Measurements from ENCODE around the gene TRPV3.
"Not testable (repeated sequence)": the region's sequence is repeated elsewhere in the genome, so short reads cannot be mapped to it uniquely, and the experiment has no call there.

TRPV3 gene

DNA sequence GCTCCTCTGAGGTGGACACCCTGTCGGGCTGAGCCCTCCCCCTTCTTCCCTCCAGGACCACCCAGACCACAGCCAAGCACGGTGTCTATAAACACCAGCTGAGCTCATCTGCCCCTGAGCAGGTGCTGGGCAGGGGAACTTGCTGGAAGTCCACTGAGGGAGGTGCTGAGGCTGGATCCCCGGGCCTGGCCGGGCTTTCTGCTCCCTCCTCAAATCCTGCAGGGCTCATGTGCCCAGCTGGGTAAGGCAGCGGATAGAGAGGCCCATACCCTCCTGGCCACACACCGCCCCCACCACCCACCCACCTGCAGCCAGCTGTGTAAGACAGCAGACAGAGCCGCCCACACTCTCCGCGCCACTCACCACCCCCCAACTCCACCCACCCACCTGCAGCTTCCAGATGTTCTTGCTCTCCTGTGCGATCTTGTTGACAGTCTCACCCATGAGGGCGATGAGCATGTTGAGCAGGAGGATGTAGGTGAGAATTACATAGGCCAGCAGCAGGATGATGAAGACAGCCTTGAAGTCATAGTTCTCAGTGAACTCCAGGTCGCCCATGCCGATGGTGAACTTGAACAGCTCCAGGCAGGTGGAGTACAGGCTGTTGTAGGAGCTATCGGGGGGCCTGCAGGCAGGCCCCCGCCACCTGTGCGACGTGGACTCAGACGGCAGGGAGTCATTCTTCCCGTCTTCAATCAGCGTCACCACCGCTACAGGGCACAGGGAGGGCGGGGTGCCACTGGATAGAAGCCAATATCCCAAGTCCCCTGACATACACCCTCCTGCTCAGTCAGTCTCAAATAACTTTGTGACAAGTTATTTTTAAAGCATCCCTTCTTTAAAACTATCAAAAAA, 15.9 kb upstream of the TRPV3 start:
- no peak for DNase-seq (ENCODE audit: low spot score)

- DNase-seq (ENCODE audit: low spot score): no peak
These were observed 14.6 kb upstream of the TRPV3 start for GRCh38 chr17:3572231-3572630.

DNA sequence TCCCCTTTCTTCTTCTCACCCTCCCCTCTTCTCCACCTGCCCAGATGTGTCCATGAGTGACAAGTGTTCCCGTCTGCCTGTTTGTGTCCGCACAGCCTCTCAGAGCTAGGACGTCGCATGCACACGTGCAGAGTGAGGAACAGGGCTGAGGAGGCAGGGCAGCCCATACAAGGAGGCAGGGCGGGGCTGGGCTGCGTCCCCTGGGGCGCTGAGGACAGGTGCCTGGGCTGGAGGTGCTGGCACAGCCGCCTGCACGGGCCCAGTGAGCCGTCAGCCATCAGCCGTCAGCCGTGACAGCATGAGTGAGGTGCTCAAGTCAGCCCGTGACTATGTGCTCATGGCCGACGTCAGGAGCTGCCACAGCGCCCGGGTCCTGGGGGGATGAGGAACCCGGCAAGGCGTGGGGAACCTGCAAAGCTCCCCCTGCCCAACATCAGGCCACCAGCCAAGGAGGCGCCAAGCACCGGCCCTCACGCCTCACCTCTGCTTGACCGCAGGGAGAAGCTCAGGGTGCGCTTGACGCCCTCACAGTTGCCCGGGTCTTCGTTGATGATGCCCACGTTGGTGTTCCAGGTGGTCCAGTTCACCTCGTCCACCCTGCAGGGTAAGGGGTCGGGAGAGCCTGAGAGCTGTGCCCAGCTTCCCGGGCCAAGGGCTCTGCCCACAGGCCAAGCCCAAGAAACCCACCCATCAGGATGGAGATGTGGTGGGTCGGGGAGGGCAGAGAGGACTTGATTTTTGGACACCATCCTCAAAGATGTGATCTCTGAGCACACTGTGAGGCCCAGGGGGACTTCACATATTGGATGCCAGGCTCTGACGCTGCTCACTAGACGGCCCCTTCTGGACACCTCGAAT, 13.7 kb upstream of the TRPV3 start:
- DNase-seq (ENCODE audit: low spot score): no peak

- DNase-seq (ENCODE audit: low spot score): no peak
These were observed 12.0 kb upstream of the TRPV3 start for GRCh38 chr17:3569534-3570137.

DNA sequence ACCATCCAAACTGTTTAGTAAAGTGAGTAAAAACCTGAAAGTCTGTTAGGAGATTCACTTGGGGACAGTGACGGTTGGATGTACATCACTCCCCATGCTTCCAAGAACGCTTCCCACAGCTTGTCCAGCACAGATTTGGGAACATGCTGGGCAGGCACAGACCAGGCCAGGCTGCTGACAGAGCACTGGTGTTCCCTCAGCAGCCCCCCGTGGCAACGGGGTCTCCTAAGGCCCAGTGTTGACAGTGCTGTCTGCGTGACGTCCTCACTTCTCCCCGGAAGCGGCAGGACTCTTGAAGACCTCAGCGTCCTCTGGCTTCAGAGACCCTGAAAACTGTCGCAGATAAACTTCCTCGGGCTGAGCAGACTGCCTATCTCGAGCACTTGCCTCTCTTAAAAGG, 8.9 kb upstream of the TRPV3 start:
- DNase-seq (ENCODE audit: low spot score): no peak

GRCh38 chr17:3565143-3565542, 7.5 kb upstream of the TRPV3 start:
- DNase-seq (ENCODE audit: low spot score): no peak

DNA sequence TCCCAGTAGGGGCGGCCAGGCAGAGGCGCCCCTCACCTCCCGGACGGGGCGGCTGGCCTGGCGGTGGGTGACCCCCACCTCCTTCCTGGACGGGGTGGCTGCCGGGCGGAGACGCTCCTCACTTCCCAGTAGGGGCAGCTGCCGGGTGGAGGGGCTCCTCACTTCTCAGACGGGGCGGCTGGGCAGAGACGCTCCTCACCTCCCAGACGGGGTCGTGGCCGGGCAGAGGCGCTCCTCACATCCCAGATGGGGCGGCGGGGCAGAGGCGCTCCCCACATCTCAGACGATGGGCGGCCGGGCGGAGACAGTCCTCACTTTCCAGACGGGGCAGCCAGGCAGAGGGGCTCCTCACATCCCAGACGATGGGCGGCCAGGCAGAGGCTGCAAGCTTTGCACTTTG, 6.6 kb upstream of the TRPV3 start:
- not testable (repeated sequence) for DNase-seq (ENCODE audit: low spot score)

DNA sequence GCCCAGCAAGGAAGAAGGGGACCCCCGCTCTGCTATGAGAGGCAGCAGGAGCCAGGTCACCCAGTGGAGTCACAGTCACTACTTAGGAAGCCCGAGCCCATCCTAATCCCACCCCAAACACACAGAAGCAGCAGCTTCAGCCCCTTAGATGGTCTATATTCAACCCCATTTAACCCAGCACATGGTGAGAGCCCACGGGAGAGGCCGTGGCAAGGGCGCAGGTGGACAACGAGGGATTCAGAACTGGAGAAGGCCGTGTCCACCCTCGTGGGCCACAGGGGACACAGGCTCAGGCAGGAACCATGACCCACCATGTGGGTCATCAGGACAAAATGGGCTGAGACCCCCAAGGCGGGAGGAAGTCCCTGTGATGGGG, 1.6 kb upstream of the TRPV3 start:
- no peak for DNase-seq (ENCODE audit: low spot score)

- no peak for DNase-seq (ENCODE audit: low spot score)
These were observed 1.1 kb upstream of the TRPV3 start for GRCh38 chr17:3558603-3559269.

DNA sequence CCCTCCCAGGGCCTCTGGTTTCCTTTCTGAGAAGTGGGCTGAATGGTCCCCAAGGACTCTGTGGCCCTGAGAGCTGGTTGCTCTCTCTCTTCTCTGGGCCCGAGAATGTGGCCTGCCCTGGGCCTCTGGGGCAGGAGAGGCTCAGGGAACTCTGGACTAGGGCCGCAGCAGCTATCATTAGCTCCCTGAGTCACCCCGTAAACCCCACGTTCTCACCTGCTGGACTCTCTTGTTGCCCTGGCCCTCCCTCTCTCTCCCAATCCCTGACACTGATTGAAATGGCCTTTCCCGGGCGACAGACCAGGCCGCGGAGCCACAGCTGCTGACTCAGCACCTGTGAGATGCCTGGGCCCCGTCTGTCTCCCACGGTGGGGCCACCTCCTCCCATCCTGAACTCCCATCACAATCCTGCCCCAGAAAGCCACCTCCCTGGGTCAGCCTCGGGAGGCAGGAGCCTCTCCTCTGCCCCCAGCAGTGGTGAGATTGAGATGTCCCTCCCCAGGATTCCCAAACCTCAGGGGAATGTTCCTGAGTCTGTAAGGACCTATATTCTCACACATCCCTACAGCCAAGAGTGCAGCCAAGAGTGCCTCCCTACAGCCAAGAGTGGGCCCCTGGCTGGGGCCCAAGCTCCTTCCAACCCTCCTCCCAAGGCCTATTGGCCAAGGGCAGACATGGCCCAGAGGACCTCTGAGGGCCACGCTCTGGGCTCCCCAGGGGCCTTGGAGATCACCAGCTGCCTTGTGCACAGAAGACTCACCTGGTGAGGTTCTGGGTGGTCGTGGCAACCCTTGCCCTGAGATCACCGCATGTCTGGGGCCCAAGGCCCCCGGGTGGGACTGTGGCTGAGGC, 470 bp downstream of the TRPV3 start:
- no peak for DNase-seq (ENCODE audit: low spot score)

DNA sequence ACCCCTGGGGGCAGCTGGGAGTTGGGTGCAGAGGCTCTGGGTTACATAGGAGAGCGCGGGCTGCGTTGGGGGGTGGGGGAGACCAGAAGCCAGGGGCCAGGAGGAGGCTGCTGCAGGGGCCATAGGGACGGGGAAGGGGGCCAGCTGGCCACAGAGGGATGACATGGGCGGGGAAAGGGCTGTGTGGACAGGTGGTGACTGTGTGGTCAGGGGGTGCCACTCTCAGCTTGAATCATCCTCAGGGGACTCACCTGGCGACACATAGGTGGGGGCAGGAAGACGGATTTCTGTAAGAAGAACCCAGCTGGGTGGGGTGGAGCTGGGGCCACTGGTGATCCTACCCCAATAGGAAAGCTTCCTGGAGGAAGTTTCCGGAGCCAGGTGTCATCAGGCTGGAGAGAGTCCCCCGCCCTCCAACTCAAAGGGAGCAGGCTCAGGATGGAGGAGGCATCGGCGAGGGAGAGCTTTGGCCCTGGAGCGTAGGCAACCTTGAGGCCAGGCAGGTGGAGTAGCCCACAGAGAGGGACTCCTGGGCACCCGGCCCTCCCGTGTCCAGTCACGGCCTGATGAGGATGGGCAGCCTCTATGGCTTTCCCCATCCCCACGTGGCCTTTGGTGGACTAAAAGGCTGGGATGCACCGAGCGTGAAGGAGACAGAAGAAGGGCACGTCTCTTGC, 1.2 kb downstream of the TRPV3 start:
- DNase-seq (ENCODE audit: low spot score): no peak

DNA sequence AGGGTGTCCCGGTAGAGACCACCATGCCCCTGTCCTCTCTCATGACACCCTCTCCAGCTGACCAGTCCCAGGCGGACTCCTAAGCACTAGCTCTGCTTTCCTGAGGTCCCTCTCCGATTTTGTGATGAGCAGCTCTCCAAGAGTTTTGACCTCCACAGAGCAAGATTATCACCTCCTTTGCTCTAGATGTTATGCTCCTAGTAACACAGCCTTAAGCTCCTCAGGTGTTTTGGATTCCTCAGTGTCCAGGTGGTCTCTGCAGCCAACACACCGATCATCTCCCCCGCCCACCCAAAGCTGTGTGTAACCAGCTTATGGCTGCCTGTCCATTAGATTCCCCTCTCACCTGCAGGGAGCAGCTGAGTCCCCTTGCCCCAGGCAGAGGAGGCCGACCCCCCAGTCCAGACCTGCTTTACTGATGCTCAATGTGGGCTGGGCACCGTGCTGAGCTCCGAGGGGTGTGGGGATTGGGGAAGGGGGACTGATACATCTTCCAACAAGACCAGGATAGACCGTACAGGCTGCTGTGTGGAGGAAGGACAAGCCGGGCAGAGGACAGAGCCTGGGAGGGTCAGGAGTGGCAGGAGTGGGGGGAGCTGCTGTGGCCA, 2.3 kb downstream of the TRPV3 start:
- no peak for DNase-seq (ENCODE audit: low spot score)

DNA sequence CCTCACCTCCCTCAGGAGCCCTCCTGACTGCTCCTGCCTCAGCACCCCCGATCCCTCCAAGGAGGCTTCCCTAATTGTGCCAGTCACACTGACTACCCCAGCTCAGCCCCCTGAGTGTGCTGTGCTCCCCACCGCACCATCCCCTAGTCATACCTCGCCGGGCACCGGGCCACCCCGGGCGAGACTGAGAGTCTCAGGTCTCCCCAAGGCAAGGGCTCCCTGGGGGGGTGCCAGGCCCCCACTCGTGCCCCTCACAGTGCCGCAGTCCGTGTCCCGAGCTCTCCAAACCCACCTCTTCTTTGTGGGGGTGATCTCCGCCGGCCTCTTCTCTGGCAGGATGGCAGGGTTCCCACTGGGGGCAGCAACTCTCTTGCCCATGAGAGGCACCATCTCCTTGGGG, 3.2 kb downstream of the TRPV3 start:
- DNase-seq (ENCODE audit: low spot score): no peak

DNA sequence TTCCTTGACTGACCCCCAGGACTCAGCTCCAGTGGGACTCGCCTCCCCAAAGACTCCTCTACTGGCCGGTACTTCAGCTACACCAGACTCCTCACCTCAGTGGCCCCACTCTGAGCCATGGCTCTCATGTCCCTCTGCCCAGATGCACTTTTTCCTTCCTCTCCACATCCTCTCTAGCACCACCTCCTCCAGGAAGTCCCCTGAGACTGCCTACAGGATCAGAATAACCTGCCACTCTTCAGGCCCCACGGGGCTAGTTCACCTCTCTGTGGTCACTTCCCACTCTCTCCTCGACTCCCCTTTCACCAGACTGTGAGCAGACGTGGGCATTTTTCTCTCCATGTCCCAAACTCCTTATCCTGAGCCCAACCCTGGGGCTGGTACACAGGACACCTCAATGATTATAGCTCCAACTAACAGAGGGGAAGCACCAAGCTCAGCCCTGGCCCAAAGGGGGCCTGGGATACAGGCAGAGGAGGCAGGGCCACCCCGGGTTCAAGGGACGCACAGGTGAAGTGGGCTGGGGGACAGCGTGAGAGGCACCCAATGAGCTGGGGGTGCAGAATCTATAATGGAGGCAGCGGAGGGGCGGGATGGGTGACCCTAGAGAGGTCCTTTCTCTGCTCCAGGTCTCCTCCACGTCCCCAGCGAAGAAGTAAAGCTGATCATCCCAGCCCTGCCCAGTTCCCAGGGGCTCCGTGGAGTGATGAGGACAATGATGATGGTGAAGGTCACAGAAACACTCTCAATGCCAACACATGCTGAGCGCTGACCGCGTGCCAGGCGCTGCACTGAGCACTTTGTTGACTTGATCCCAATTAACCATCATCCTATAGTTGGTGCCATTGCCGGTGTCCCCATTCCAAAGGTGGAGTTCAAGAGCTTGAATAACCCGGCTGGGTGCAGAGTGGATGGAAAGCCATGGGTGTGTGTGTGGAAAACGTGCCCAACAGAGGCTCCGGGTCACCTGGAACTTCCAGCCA, 3.9 kb downstream of the TRPV3 start:
- DNase-seq (ENCODE audit: low spot score): no peak

DNA sequence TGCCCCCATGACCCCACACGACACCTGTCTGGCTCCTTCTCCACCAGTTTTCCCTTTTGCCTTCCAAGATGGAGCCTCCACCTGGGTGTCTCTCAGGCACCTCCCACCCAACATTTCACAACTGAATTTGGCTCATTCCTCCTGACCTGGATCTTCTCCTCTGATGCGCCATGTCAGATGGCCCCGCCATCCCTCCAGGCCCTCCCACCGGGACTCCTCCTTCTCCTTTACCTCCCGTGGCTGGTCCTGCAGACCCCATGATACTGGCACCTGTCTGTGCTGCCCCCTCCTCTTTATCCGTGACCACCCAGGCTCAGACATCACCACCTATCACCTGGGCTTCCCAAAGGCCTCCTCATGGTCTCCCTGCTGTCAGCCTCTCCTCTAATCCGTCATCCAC, 4.7 kb downstream of the TRPV3 start:
- no peak for DNase-seq (ENCODE audit: low spot score)

DNA sequence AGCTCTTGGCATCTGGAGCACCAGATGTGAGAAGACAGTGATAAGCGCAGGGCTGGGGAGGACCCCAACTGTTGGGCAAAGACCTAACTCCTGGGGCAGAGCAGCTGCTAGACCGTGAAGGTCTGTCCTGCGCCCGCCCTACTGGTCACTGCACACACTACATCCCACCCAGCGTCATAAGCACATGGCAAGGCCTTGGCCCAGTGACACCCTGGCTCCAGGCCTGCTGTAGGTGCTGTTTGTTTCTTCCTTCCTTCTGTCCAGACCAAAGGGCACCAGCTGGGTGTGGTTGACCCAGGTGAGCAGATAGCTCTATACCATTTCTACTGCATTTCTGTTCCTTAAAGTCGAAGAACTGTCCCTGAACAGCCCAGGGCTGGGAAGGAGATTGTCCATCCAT, 6.4 kb downstream of the TRPV3 start:
- DNase-seq (ENCODE audit: low spot score): no peak

DNA sequence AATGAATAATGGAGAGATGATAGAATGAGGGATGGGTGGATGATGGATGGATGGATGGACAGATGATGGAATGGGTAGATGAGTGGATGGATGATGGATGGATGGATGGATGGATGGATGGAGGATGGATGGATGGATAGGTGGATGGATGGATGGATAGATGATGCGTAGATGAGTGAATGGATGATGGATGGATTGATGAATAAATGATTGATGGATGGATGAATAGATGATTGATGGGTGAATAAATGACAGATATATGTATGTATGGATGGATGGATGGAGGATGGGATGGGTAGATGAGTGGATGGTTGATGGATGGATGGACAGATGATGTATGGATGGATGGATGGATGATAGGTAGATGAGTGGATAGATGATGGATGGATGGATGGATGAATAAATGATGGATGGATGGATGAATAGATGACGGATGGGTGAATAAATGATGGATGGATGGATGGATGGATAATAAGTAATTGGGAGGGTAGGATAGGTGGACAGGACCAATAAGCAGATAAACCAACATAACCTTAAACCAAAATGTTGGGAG, 7.9 kb downstream of the TRPV3 start:
- DNase-seq (ENCODE audit: low spot score): no peak

GRCh38 chr17:3547628-3548027, 10.0 kb downstream of the TRPV3 start:
- no peak for DNase-seq (ENCODE audit: low spot score)

GRCh38 chr17:3546997-3547396, 10.6 kb downstream of the TRPV3 start:
- no peak for DNase-seq (ENCODE audit: low spot score)
